ENCODE measurements around the gene PRKN. TPM values are rescaled to one million over a fixed set of nuclear protein-coding genes. Genes with fewer than 3 reads are reported as not detected.

The PRKN gene
- total RNA-seq, 6 experiments from 2014 or later = 0.32 TPM; not detected in 5

DNA sequence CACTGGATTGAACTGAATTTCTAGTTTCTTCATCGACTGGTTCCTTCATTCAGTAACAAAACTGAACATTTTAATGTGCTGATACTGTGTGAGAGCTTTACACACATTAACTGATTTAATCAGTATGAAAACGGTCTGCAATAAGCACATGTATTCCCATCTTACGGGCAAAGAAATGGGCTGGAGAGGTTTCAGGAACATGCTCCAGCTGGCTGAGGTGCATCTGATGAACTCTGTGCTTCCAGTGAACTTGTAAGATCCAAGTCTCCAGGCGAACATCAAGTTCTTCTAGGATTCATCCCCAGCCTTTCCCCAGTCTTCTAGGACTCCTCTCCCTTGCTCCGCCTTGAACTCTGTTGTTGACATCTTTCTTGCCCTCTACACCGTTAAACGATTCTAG lies 1233.0 kb downstream of the PRKN start:
- Mint-ChIP-seq H3K27me3 (ENCODE audit: insufficient read depth) (no peaks in the 10 kb centered on the region), H3K4me1 (ENCODE audit: low read depth) (no peaks in the 10 kb centered on the region), H3K4me3 (no peak overlapping the region), H3K9me3 (peaks cover 39% of the 10 kb centered on the region), H3K36me3 (ENCODE audit: low read depth) (no peaks in the 10 kb centered on the region), H3K27ac (no peak overlapping the region)
- TF ChIP-seq, protein P1, sequence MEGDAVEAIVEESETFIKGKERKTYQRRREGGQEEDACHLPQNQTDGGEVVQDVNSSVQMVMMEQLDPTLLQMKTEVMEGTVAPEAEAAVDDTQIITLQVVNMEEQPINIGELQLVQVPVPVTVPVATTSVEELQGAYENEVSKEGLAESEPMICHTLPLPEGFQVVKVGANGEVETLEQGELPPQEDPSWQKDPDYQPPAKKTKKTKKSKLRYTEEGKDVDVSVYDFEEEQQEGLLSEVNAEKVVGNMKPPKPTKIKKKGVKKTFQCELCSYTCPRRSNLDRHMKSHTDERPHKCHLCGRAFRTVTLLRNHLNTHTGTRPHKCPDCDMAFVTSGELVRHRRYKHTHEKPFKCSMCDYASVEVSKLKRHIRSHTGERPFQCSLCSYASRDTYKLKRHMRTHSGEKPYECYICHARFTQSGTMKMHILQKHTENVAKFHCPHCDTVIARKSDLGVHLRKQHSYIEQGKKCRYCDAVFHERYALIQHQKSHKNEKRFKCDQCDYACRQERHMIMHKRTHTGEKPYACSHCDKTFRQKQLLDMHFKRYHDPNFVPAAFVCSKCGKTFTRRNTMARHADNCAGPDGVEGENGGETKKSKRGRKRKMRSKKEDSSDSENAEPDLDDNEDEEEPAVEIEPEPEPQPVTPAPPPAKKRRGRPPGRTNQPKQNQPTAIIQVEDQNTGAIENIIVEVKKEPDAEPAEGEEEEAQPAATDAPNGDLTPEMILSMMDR (IDR thresholded peaks at IDR 0.05) = no peak
- DNase-seq = no peak

DNA sequence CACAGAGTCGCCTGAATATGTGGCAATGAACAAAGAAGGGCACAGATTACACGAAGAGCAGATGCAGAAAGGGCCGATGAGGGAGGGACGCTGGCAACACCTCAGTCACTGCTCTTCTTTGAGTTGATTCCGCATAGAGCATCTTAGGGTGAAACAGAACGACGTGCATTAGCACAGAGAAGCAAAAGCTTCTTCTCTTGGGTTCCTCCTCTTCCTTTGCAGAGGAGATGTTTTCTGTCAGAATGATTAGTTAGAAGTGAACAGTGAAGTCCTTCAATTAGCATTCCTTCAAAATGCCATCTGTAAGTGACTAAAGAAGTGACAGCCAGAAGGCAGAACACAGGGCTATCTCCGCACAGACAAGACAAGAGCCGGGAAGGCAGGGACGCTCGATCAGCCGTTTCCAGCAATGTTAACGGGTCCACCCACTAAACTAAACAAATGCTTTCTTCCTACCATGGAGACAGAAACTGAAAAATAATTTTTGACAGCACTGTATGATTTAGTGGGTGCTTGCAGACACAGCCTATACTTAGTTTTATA lies 1233.9 kb downstream of the PRKN start:
- H3K27ac Mint-ChIP-seq = no peak overlapping the region
- no peaks in the 10 kb centered on the region for H3K36me3 Mint-ChIP-seq (ENCODE audit: low read depth)
- H3K9me3 Mint-ChIP-seq = peaks cover 36% of the 10 kb centered on the region
- no peak for DNase-seq
- H3K27me3 Mint-ChIP-seq (ENCODE audit: insufficient read depth) = no peaks in the 10 kb centered on the region
- H3K4me1 Mint-ChIP-seq (ENCODE audit: low read depth) = no peaks in the 10 kb centered on the region
- H3K4me3 Mint-ChIP-seq = no peak overlapping the region
- TF ChIP-seq, protein P1 (IDR thresholded peaks at IDR 0.05) = no peak

DNA sequence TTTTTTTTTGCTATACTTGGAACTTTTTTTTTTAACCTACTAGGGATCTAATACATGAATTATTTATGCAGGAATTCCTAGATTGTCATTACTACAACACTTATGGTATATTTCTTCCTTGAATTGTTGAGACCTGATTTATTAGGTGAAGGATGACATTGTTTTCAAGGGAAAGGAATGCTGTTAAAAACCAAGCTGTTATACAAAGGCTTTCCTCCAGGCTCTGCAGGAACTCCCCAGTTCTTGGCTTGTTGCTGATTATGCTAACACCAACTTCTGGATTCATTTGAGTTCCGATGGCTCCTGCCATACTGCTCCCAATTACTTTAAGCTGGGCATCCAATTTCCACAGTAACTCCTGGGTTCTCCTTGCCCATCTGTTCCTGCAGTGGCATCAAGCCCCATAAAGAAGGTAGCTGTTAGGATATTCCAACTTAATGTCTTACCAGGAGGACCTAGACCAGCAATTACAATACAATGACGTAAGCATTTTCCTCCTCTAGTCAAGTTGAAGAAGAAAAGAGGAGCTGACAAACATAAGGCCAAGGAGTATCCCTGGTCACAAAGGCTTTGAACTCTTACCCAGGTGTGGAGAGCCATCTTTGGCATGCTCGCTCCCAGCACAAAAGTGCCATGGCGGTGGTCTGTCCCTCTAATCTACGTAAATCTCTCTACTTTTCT lies 1237.8 kb downstream of the PRKN start:
- H3K27ac Mint-ChIP-seq = no peak overlapping the region
- DNase-seq = no peak
- H3K4me3 Mint-ChIP-seq = no peak overlapping the region
- H3K4me1 Mint-ChIP-seq (ENCODE audit: low read depth) = no peaks in the 10 kb centered on the region
- TF ChIP-seq, protein P1 (IDR thresholded peaks at IDR 0.05) = no peak
- H3K36me3 Mint-ChIP-seq (ENCODE audit: low read depth) = no peaks in the 10 kb centered on the region
- peaks cover 27% of the 10 kb centered on the region for H3K9me3 Mint-ChIP-seq
- H3K27me3 Mint-ChIP-seq (ENCODE audit: insufficient read depth) = no peaks in the 10 kb centered on the region

DNA sequence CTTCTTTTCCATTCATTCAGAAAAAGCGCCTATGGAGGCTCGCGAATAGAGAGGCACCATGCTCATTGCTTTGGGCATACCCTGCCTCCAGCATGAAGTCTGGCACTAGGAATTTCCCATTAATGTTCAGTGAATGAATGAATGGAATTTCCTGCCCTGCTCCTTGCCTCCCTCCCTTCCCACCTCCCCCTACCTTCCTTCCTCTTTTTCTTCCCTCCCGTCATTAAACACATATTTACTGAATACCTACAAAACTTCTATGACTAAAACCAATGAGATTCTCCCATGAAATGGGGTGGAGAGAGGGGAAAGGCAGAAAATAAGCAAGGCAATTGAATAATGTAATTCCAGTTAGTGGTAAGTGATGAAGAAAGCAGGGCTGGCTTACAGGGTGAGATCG lies 1239.9 kb downstream of the PRKN start:
- Mint-ChIP-seq H3K9me3 (peaks cover 27% of the 10 kb centered on the region), H3K36me3 (ENCODE audit: low read depth) (no peaks in the 10 kb centered on the region), H3K4me3 (no peak overlapping the region), H3K4me1 (ENCODE audit: low read depth) (no peaks in the 10 kb centered on the region), H3K27me3 (ENCODE audit: insufficient read depth) (no peaks in the 10 kb centered on the region), H3K27ac (no peak overlapping the region)
- TF ChIP-seq, protein P1 (IDR thresholded peaks at IDR 0.05) = no peak
- DNase-seq = no peak

DNA sequence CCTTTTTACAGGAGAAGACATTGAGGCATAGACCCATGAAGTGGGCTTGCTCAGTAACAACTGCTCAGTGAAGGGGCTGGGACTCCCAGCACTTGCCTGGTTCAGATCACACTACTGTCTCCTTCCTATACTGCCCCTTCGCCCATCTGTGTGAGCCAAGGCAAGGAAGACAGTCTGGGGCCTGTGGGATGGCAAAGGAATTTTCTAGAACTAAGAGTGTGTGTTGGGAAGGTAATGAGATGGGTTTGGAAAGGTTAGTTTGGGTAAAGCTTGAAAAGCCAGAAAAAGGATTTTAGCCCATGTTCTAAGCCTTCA lies 1240.4 kb downstream of the PRKN start:
- Mint-ChIP-seq H3K4me1 (ENCODE audit: low read depth) (no peaks in the 10 kb centered on the region), H3K4me3 (no peak overlapping the region), H3K9me3 (peaks cover 24% of the 10 kb centered on the region), H3K36me3 (ENCODE audit: low read depth) (no peaks in the 10 kb centered on the region), H3K27ac (no peak overlapping the region), H3K27me3 (ENCODE audit: insufficient read depth) (no peaks in the 10 kb centered on the region)
- no peak for DNase-seq
- TF ChIP-seq, protein P1 (IDR thresholded peaks at IDR 0.05) = no peak
